ENCODE results near the gene UTS2B. TPM values are rescaled to one million over a fixed set of nuclear protein-coding genes. Genes with fewer than 3 reads are reported as not detected.

The UTS2B gene
- total and polyA plus RNA-seq, 9 of the 15 experiments (the other 6 are each of a cell fraction or from before 2014, with no cell fraction given), result 0.06 TPM; not detected in 8

- TF ChIP-seq ZNF639 (CRISPR knock-in tag; conservative IDR thresholded peaks at IDR 0.05 in 1 of 2, IDR thresholded peaks at IDR 0.05 in 1 of 2), result no peak
- no peak for TF ChIP-seq ARID4B (CRISPR knock-in tag; IDR thresholded peaks at IDR 0.05)
- no peak for TF ChIP-seq ZNF175 (CRISPR knock-in tag; IDR thresholded peaks at IDR 0.05; ENCODE audit: low read depth)
- no peak for TF ChIP-seq E2F6 (IDR thresholded peaks at IDR 0.05; ENCODE audit: borderline replicate concordance in 1 of 2, extremely low read depth in 1 of 2, insufficient read depth in 1 of 2, insufficient read length in 1 of 2, low read depth in 1 of 2, low read length in 1 of 2, poor library complexity in 1 of 2, severe bottlenecking in 1 of 2)
- no peak for TF ChIP-seq CUX1 (CRISPR knock-in tag; IDR thresholded peaks at IDR 0.05)
- no peak for TF ChIP-seq ESRRA (IDR thresholded peaks at IDR 0.05; ENCODE audit: borderline replicate concordance, low read depth)
- TF ChIP-seq ZNF41 (CRISPR knock-in tag; conservative IDR thresholded peaks at IDR 0.05), result no peak
- no peak for TF ChIP-seq HMGN3 (IDR thresholded peaks at IDR 0.05; ENCODE audit: borderline replicate concordance, extremely low read depth, insufficient read length, low read depth, low read length)
- peak; percentile 63; the same call in 1 of the 2 replicates for TF ChIP-seq ZNF740 (CRISPR knock-in tag; IDR thresholded peaks at IDR 0.05)
- peak in 1 of 2 experiments; percentile 69; a peak in 1 of 4 replicates for TF ChIP-seq ZNF740 (tag; IDR thresholded peaks at IDR 0.05)
Observed at GRCh38 chr3:191329654-191330529, at the start of gene UTS2B (continued).

Measured in K562 (cell line).